K562 (cell line): ENCODE data around the gene UBXN4. TPM values are rescaled to one million over a fixed set of nuclear protein-coding genes. Genes with fewer than 3 reads are reported as not detected.

Source experiments
- ATAC-seq: fragments of 200-7000 bp; cut with Tn5 transposase; 3 replicates; pipeline ENCODE4 v1.9.1; 2020; ENCODE audit warnings: moderate library complexity
- BruUV-seq: library from RNA; stranded (reverse); fragments of 400-500 nt; replicated peaks from 2 replicates; lab custom pipeline; 2021; lab: Mats Ljungman, UMichigan
- CTCF ChIA-PET: fragments of 300-600 bp; formaldehyde crosslinking; extraction: SDS; loops from one replicate; lab custom pipeline; 2021; ENCODE audit warnings: low intra/inter-chr PET ratio; lab: Yijun Ruan, JAX
- POLR2A ChIA-PET: fragments of 300-600, 350-650 bp; sonication (Branson Sonifier 250); formaldehyde crosslinking; extraction: SDS; loops from one replicate; lab custom pipeline; 2021; ENCODE audit warnings: antibody characterized with exemption, inconsistent platforms; lab: Yijun Ruan, JAX
- DNase-seq, 4 experiments: peaks; one replicate each; pipeline versions ENCODE4 v3.0.0 to v3.0.0-alpha.2; 2011 to 2018; ENCODE audit warnings: low spot score in 3 of 4, mixed read lengths in 3 of 4; ENCODE audit errors: extremely low read depth in 1 of 4
- FAIRE-seq: peaks from 2 replicates; lab custom pipeline; 2011; peaks lifted over from hg19 to GRCh38; lab: Jason Lieb, UNC
- H2AFZ ChIP-seq: 2 replicates; pipeline ENCODE4 v1.6.0; 2011; ENCODE audit warnings: low read depth, low read length, control low read depth, inconsistent platforms
- H3K27ac ChIP-seq: fragments of 200-600 bp; 3 replicates; pipeline ENCODE4 v1.8.0; 2011; ENCODE audit warnings: low read depth, mild to moderate bottlenecking, control low read depth, inconsistent platforms, low read length, moderate library complexity, mixed read lengths; ENCODE audit errors: extremely low read depth
- H3K27me3 ChIP-seq, 2 experiments: fragments of 300-600 bp in 1 of 2; 2 replicates in 1 of 2; 3 replicates in 1 of 2; pipeline versions ENCODE4 v1.6.0 to v1.8.0; 2011; ENCODE audit warnings: inconsistent platforms in 2 of 2, low read length in 2 of 2, mild to moderate bottlenecking in 1 of 2, mixed read lengths in 1 of 2, moderate library complexity in 1 of 2; ENCODE audit not compliant: control insufficient read depth in 2 of 2, insufficient read depth in 2 of 2
- H3K36me3 ChIP-seq: fragments of 300-600 bp; 3 replicates; pipeline ENCODE4 v1.8.0; 2011; ENCODE audit warnings: mild to moderate bottlenecking, low read length, inconsistent platforms; ENCODE audit not compliant: control insufficient read depth, insufficient read depth
- H3K4me1 ChIP-seq, 2 experiments: fragments of 200-600 bp in 1 of 2; replicated peaks in 1 of 2; 2 replicates in 1 of 2; 3 replicates in 1 of 2; pipeline versions ENCODE4 v1.5.1 to v1.8.0; 2011; ENCODE audit warnings: inconsistent platforms in 2 of 2, low read length in 2 of 2, mild to moderate bottlenecking in 1 of 2, mixed read lengths in 1 of 2, moderate library complexity in 1 of 2; ENCODE audit not compliant: control insufficient read depth in 2 of 2, insufficient read depth in 2 of 2
- H3K4me2 ChIP-seq: 2 replicates; pipeline ENCODE4 v1.6.1; 2011; ENCODE audit warnings: low read length, control low read depth, inconsistent platforms, mixed read lengths; ENCODE audit not compliant: insufficient read depth
- H3K4me3 ChIP-seq: fragments of 200-600 bp; sonication (generic), shearing (Covaris generic); 2 replicates; pipeline ENCODE4 v1.5.1; 2016; ENCODE audit warnings: control low read depth, inconsistent platforms
- H3K79me2 ChIP-seq: fragments of 200-600 bp; 3 replicates; pipeline ENCODE4 v1.8.0; 2011; ENCODE audit warnings: low read length, inconsistent platforms; ENCODE audit not compliant: control insufficient read depth, insufficient read depth
- H3K9ac ChIP-seq, 2 experiments: 2 replicates each; pipeline versions ENCODE4 v1.6.0 to v1.6.1; 2011; ENCODE audit warnings: low read depth in 2 of 2, low read length in 2 of 2, control low read depth in 1 of 2, inconsistent platforms in 1 of 2, mild to moderate bottlenecking in 1 of 2, mixed read lengths in 1 of 2; ENCODE audit not compliant: insufficient read depth in 1 of 2
- H3K9me1 ChIP-seq: one replicate; pipeline ENCODE4 v1.6.0; 2011; ENCODE audit warnings: inconsistent platforms, mild to moderate bottlenecking, low read length, moderate library complexity; ENCODE audit not compliant: control insufficient read depth, insufficient read depth
- H3K9me3 ChIP-seq: replicated peaks from 2 replicates; pipeline ENCODE4 v1.5.1; 2011; ENCODE audit warnings: low read depth, low read length, inconsistent platforms; ENCODE audit not compliant: control insufficient read depth, insufficient read depth
- H4K20me1 ChIP-seq: replicated peaks from 2 replicates; pipeline ENCODE4 v1.6.1; 2011; ENCODE audit warnings: low read length, inconsistent platforms, mixed read lengths; ENCODE audit not compliant: control insufficient read depth, insufficient read depth
- BCL6 ChIP-seq: fragments of 250-450 bp; sonication (Bioruptor Pico); IDR thresholded peaks from 2 replicates; pipeline ENCODE4 v1.4.0; 2020
- ETV6 ChIP-seq, 3 experiments: fragments of 150-350 bp in 1 of 3; sonication (generic) in 1 of 3; formaldehyde crosslinking in 1 of 3; IDR thresholded peaks; 2 replicates each; pipeline versions ENCODE4 v1.6.1 to v1.8.0; 2014 to 2022; ENCODE audit warnings: borderline replicate concordance in 2 of 3, low read depth in 2 of 3, antibody characterized with exemption in 1 of 3, low read length in 1 of 3, mild to moderate bottlenecking in 1 of 3, missing genetic modification reagents in 1 of 3
- FOXJ3 ChIP-seq: sonication (generic); formaldehyde crosslinking; IDR thresholded peaks from 2 replicates; pipeline ENCODE4 v1.4.0; 2020; ENCODE audit warnings: mild to moderate bottlenecking, missing genetic modification reagents
- KDM4B ChIP-seq, 2 experiments: fragments of 450-650 bp in 1 of 2; sonication (generic) in 1 of 2; IDR thresholded peaks; 2 replicates each; pipeline ENCODE4 v1.6.1; 2016 to 2017; ENCODE audit warnings: borderline replicate concordance in 2 of 2, antibody characterized with exemption in 1 of 2, low read depth in 1 of 2, mild to moderate bottlenecking in 1 of 2
- SMAD4 ChIP-seq: fragments of 250-450 bp; sonication (Bioruptor Pico); conservative IDR thresholded peaks from 2 replicates; pipeline ENCODE4 v1.8.0; 2021; ENCODE audit warnings: inconsistent platforms, mild to moderate bottlenecking, moderate library complexity
- ZFX ChIP-seq: sonication (generic); formaldehyde crosslinking; IDR thresholded peaks from 2 replicates; pipeline ENCODE4 v1.8.0; 2022; ENCODE audit warnings: mild to moderate bottlenecking, missing genetic modification reagents, moderate library complexity
- ZNF143 ChIP-seq: sonication (generic); formaldehyde crosslinking; IDR thresholded peaks from 2 replicates; pipeline ENCODE4 v1.9.0; 2022; ENCODE audit warnings: mild to moderate bottlenecking, missing genetic modification reagents
- whole genome bisulfite sequencing: fragments of 100-300 bp; shearing (Covaris generic); methylation state at CpG from one replicate; pipeline ENCODE4 v1.1.6; 2016; ENCODE audit warnings: low coverage, mixed read lengths; ENCODE audit not compliant: insufficient coverage; ENCODE audit errors: missing lambda C conversion rate; 5-methylcytosine and 5-hydroxymethylcytosine counted together
- in situ Hi-C: fragments of 300-500 bp; cut with MboI; formaldehyde crosslinking; loops from 4 replicates; pipeline ENCODE4 v1.15.0; 2018; ENCODE audit warnings: inconsistent platforms, mixed read lengths
- intact Hi-C: fragments of 100-400 bp; cut with micrococcal nuclease; formaldehyde crosslinking; loops from 2 replicates; pipeline ENCODE4 v1.14.2; 2022
- polyA plus RNA-seq, 8 experiments: library from polyadenylated mRNA; depleted of rRNA in 4 of 8; stranded (reverse) in 5 of 8; unstranded in 3 of 8; fragments of >200 nt; fragmentation: Nextera tagmentation in 2 of 8; fragmentation: Illumina TruSeq in 1 of 8; extraction: Ambion mirVana in 2 of 8; extraction: Trizol in 1 of 8; gene quantifications; 2 replicates each; pipeline versions ENCODE4 v1.2.1 to v1.2.3, GENCODE V29; 2011 to 2014; ENCODE audit warnings: inconsistent platforms in 1 of 8, missing spikeins in 1 of 8
- total RNA-seq, 7 experiments: library from RNA; depleted of rRNA in 6 of 7; stranded (reverse); fragments of >200 nt in 6 of 7; fragmentation: Illumina TruSeq in 2 of 7; extraction: Trizol in 2 of 7; gene quantifications; 2 replicates each; pipeline versions ENCODE4 v1.2.1 to v1.2.3, GENCODE V29; 2011 to 2021; ENCODE audit warnings: low replicate concordance in 1 of 7
- TF ChIP-seq, protein P1 (sequence below): fragments of 450-650 bp; IDR thresholded peaks from 2 replicates; pipeline ENCODE4 v1.6.1; 2017; ENCODE audit warnings: antibody characterized with exemption, mild to moderate bottlenecking
- TF ChIP-seq, protein P2 (sequence below): fragments of 250-450 bp; sonication (Bioruptor Pico); IDR thresholded peaks from 2 replicates; pipeline ENCODE4 v1.8.0; 2021; ENCODE audit warnings: mild to moderate bottlenecking, moderate library complexity
- TF ChIP-seq, protein P3 (sequence below): fragments of 250-450 bp; sonication (Bioruptor Pico); IDR thresholded peaks from 2 replicates; pipeline ENCODE4 v1.4.0; 2020; ENCODE audit warnings: borderline replicate concordance
- TF ChIP-seq, protein P4 (sequence below), 2 experiments: IDR thresholded peaks in 1 of 2; conservative IDR thresholded peaks in 1 of 2; 2 replicates each; pipeline ENCODE4 v1.6.1; 2016; ENCODE audit warnings: low read depth in 2 of 2, mild to moderate bottlenecking in 1 of 2, missing compliant biosample characterization in 1 of 2, missing genetic modification characterization in 1 of 2, moderate library complexity in 1 of 2

UBXN4 gene
- total and polyA plus RNA-seq, 9 of the 15 experiments (the other 6 are each of a cell fraction or from before 2014, with no cell fraction given) = 30.4 to 127 (median 55.3) TPM

DNA sequence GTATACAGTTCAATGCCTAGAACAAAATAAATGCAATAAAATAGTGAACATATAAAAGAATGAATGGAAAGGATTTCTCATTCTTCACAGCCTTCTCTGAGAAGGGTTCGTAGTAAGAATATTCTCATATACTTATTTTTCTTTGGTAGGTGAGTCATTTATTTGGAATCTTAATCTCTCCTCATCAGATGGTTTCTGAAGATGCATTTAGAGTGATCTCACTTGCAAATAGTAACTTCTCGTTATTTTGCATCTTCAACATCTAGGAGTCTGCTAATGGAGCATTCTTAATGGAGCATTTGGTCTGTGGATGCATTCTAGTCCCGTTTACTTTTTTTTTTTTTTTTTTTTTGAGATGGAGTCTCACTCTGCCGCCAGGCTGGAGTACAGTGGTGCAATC lies 3.9 kb downstream of the UBXN4 start:
- CTCF ChIA-PET = no interaction called here
- H3K27me3 ChIP-seq = no peaks in the 10 kb centered on the region
- H3K9ac ChIP-seq = no peak overlapping the region
- BruUV-seq = no TSS peak
- in situ Hi-C loops = no loop called here
- peaks cover 56% of the 10 kb centered on the region for H3K79me2 ChIP-seq
- POLR2A ChIA-PET = interaction anchor here (0.8 to 1.1 kb wide), 2 partner anchors 10 to 13 kb away, joined by 3 to 4 read pairs; no protein-coding TSS in a partner anchor
- no peak for ATAC-seq
- no peak overlapping the region for H3K4me3 ChIP-seq
- no peaks in the 10 kb centered on the region for H3K9me3 ChIP-seq
- no peak for FAIRE-seq
- H3K36me3 ChIP-seq = peaks cover 47% of the 10 kb centered on the region
- H3K4me2 ChIP-seq = no peak overlapping the region
- peaks cover 7 to 8% of the 10 kb centered on the region in 2 experiments; a peak in 3 of 5 replicates for H3K4me1 ChIP-seq
- H4K20me1 ChIP-seq = peaks cover 9% of the 10 kb centered on the region; the same call in 1 of the 2 replicates
- DNase-seq = no peak
- WGBS = 69% methylated on average over 3 of the region's 4 CpGs
- H3K9me1 ChIP-seq = no peaks in the 10 kb centered on the region
- no peak overlapping the region for H3K27ac ChIP-seq
- intact Hi-C loops = no loop called here
- no peak overlapping the region for H2AFZ ChIP-seq
- TF ChIP-seq, protein P1, sequence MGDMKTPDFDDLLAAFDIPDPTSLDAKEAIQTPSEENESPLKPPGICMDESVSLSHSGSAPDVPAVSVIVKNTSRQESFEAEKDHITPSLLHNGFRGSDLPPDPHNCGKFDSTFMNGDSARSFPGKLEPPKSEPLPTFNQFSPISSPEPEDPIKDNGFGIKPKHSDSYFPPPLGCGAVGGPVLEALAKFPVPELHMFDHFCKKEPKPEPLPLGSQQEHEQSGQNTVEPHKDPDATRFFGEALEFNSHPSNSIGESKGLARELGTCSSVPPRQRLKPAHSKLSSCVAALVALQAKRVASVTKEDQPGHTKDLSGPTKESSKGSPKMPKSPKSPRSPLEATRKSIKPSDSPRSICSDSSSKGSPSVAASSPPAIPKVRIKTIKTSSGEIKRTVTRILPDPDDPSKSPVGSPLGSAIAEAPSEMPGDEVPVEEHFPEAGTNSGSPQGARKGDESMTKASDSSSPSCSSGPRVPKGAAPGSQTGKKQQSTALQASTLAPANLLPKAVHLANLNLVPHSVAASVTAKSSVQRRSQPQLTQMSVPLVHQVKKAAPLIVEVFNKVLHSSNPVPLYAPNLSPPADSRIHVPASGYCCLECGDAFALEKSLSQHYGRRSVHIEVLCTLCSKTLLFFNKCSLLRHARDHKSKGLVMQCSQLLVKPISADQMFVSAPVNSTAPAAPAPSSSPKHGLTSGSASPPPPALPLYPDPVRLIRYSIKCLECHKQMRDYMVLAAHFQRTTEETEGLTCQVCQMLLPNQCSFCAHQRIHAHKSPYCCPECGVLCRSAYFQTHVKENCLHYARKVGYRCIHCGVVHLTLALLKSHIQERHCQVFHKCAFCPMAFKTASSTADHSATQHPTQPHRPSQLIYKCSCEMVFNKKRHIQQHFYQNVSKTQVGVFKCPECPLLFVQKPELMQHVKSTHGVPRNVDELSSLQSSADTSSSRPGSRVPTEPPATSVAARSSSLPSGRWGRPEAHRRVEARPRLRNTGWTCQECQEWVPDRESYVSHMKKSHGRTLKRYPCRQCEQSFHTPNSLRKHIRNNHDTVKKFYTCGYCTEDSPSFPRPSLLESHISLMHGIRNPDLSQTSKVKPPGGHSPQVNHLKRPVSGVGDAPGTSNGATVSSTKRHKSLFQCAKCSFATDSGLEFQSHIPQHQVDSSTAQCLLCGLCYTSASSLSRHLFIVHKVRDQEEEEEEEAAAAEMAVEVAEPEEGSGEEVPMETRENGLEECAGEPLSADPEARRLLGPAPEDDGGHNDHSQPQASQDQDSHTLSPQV = no peak
- TF ChIP-seq BCL6 (CRISPR knock-in tag) (no peak), ZFX (CRISPR knock-in tag) (no peak), FOXJ3 (CRISPR knock-in tag) (no peak), SMAD4 (CRISPR knock-in tag) (no peak), ETV6 (IDR thresholded peaks at IDR 0.05; ENCODE audit: borderline replicate concordance in 1 of 2, low read depth in 2 of 2, low read length in 1 of 2) (no peak), ETV6 (CRISPR knock-in tag; IDR thresholded peaks at IDR 0.05; ENCODE audit: borderline replicate concordance) (no peak), ZNF143 (CRISPR knock-in tag) (no peak), KDM4B (IDR thresholded peaks at IDR 0.05; ENCODE audit: borderline replicate concordance in 2 of 2, low read depth in 1 of 2) (no peak)
- TF ChIP-seq, protein P2, sequence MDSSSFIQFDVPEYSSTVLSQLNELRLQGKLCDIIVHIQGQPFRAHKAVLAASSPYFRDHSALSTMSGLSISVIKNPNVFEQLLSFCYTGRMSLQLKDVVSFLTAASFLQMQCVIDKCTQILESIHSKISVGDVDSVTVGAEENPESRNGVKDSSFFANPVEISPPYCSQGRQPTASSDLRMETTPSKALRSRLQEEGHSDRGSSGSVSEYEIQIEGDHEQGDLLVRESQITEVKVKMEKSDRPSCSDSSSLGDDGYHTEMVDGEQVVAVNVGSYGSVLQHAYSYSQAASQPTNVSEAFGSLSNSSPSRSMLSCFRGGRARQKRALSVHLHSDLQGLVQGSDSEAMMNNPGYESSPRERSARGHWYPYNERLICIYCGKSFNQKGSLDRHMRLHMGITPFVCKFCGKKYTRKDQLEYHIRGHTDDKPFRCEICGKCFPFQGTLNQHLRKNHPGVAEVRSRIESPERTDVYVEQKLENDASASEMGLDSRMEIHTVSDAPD (CRISPR knock-in tag) = no peak
- TF ChIP-seq, protein P3, sequence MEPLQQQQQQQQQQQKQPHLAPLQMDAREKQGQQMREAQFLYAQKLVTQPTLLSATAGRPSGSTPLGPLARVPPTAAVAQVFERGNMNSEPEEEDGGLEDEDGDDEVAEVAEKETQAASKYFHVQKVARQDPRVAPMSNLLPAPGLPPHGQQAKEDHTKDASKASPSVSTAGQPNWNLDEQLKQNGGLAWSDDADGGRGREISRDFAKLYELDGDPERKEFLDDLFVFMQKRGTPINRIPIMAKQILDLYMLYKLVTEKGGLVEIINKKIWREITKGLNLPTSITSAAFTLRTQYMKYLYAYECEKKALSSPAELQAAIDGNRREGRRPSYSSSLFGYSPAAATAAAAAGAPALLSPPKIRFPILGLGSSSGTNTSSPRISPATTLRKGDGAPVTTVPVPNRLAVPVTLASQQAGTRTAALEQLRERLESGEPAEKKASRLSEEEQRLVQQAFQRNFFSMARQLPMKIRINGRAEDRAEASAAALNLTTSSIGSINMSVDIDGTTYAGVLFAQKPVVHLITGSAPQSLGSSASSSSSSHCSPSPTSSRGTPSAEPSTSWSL (CRISPR knock-in tag) = no peak
- TF ChIP-seq, protein P4, sequence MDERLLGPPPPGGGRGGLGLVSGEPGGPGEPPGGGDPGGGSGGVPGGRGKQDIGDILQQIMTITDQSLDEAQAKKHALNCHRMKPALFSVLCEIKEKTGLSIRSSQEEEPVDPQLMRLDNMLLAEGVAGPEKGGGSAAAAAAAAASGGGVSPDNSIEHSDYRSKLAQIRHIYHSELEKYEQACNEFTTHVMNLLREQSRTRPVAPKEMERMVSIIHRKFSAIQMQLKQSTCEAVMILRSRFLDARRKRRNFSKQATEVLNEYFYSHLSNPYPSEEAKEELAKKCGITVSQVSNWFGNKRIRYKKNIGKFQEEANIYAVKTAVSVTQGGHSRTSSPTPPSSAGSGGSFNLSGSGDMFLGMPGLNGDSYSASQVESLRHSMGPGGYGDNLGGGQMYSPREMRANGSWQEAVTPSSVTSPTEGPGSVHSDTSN (CRISPR knock-in tag; IDR thresholded peaks at IDR 0.05; ENCODE audit: low read depth) = no peak
- TF ChIP-seq, protein P4 (tag; conservative IDR thresholded peaks at IDR 0.05; ENCODE audit: low read depth) = no peak
